VCaP (cell line): ENCODE results near the gene TSPAN4.

Experiments
- H3K27ac ChIP-seq: fragments of 450-650 bp; 2 replicates; pipeline ENCODE4 v1.5.1; 2017
- CTCF ChIP-seq: fragments of 450-650 bp; conservative IDR thresholded peaks from 2 replicates; pipeline ENCODE4 v1.5.1; 2017; ENCODE audit warnings: mild to moderate bottlenecking, moderate library complexity

The TSPAN4 gene

GRCh38 chr11:863023-863909 is 20.6 kb downstream of the TSPAN4 start:
- TF ChIP-seq CTCF, result no peak
- no peak overlapping the region for H3K27ac ChIP-seq

GRCh38 chr11:863910-864827 is 21.5 kb downstream of the TSPAN4 start:
- H3K27ac ChIP-seq, result no peak overlapping the region
- TF ChIP-seq CTCF, result no peak

GRCh38 chr11:864898-865297 is 22.2 kb downstream of the TSPAN4 start:
- no peak for TF ChIP-seq CTCF
- H3K27ac ChIP-seq, result no peak overlapping the region

GRCh38 chr11:865462-866430 is 23.1 kb downstream of the TSPAN4 start:
- no peak for TF ChIP-seq CTCF

GRCh38 chr11:866481-866880 is 23.8 kb downstream of the TSPAN4 start:
- no peak overlapping the region for H3K27ac ChIP-seq
- TF ChIP-seq CTCF, result no peak

More at GRCh38 chr11:865462-866430, 23.1 kb downstream of the TSPAN4 start:
- H3K27ac ChIP-seq, result no peak overlapping the region

GRCh38 chr11:867856-868358 is 25.3 kb downstream of the TSPAN4 start:
- H3K27ac ChIP-seq, result no peak overlapping the region
- no peak for TF ChIP-seq CTCF
